Measurements from ENCODE around the gene PRAME. TPM values are rescaled to one million over a fixed set of nuclear protein-coding genes. Genes with fewer than 3 reads are reported as not detected.
A peak's percentile ranks its signal among the peaks of the same experiment; 100 is the strongest.

PRAME gene
- total RNA-seq, 1 experiment from 2014 or later = not detected

GRCh38 chr22:22547226-22547625 is 11.8 kb downstream of the PRAME start:
- no peak for DNase-seq (ENCODE audit: unreplicated experiment)
- no peak for TF ChIP-seq CTCF (IDR thresholded peaks at IDR 0.05; ENCODE audit: unreplicated experiment)
- intact Hi-C loops (cut with micrococcal nuclease) = no loop called here
- ChIA-PET CTCF (interaction anchor here (0.6 kb wide), 1 partner anchor 154 kb away, joined by 3 read pairs; no protein-coding TSS in a partner anchor), POLR2A (no interaction called here)
- Mint-ChIP-seq H3K27me3 (ENCODE audit: insufficient read depth, unreplicated experiment) (peaks cover 46% of the 10 kb centered on the region), H3K4me1 (ENCODE audit: insufficient read depth, unreplicated experiment) (no peaks in the 10 kb centered on the region), H3K36me3 (ENCODE audit: insufficient read depth, unreplicated experiment) (no peaks in the 10 kb centered on the region), H3K9me3 (ENCODE audit: unreplicated experiment) (no peaks in the 10 kb centered on the region), H3K27ac (ENCODE audit: low read depth, unreplicated experiment) (no peak overlapping the region), H3K4me3 (ENCODE audit: unreplicated experiment) (no peak overlapping the region)
- BruUV-seq (replicated peaks) = no TSS peak

- intact Hi-C loops (cut with micrococcal nuclease) = no loop called here
- no peak overlapping the region for H3K27ac Mint-ChIP-seq (ENCODE audit: low read depth, unreplicated experiment)
- TF ChIP-seq CTCF (IDR thresholded peaks at IDR 0.05; ENCODE audit: unreplicated experiment) = no peak
- peak; percentile 26 for DNase-seq (ENCODE audit: unreplicated experiment)
- POLR2A ChIA-PET = no interaction called here
- H3K4me1 Mint-ChIP-seq (ENCODE audit: insufficient read depth, unreplicated experiment) = no peaks in the 10 kb centered on the region
- CTCF ChIA-PET = interaction anchor here (0.6 kb wide), 1 partner anchor 155 kb away, joined by 3 read pairs; no protein-coding TSS in a partner anchor
- H3K4me3 Mint-ChIP-seq (ENCODE audit: unreplicated experiment) = no peak overlapping the region
- no peaks in the 10 kb centered on the region for H3K36me3 Mint-ChIP-seq (ENCODE audit: insufficient read depth, unreplicated experiment)
- BruUV-seq (replicated peaks) = no TSS peak
- H3K9me3 Mint-ChIP-seq (ENCODE audit: unreplicated experiment) = no peaks in the 10 kb centered on the region
- H3K27me3 Mint-ChIP-seq (ENCODE audit: insufficient read depth, unreplicated experiment) = peaks cover 43% of the 10 kb centered on the region
These were observed 12.6 kb downstream of the PRAME start for GRCh38 chr22:22546490-22546889.

GRCh38 chr22:22545084-22545483 is 14.0 kb downstream of the PRAME start:
- H3K9me3 Mint-ChIP-seq (ENCODE audit: unreplicated experiment) = no peaks in the 10 kb centered on the region
- ChIA-PET CTCF (interaction anchor here (0.6 to 0.8 kb wide), 6 partner anchors 28 to 303 kb away, joined by 3 to 5 read pairs (median 3); no protein-coding TSS in a partner anchor), POLR2A (no interaction called here)
- no peak overlapping the region for H3K27ac Mint-ChIP-seq (ENCODE audit: low read depth, unreplicated experiment)
- H3K27me3 Mint-ChIP-seq (ENCODE audit: insufficient read depth, unreplicated experiment) = peaks cover 29% of the 10 kb centered on the region
- no TSS peak for BruUV-seq (replicated peaks)
- no peak for DNase-seq (ENCODE audit: unreplicated experiment)
- H3K4me3 Mint-ChIP-seq (ENCODE audit: unreplicated experiment) = no peak overlapping the region
- no peaks in the 10 kb centered on the region for H3K4me1 Mint-ChIP-seq (ENCODE audit: insufficient read depth, unreplicated experiment)
- H3K36me3 Mint-ChIP-seq (ENCODE audit: insufficient read depth, unreplicated experiment) = no peaks in the 10 kb centered on the region
- intact Hi-C loops (cut with micrococcal nuclease) = no loop called here
- TF ChIP-seq CTCF (IDR thresholded peaks at IDR 0.05; ENCODE audit: unreplicated experiment) = no peak

- DNase-seq (ENCODE audit: unreplicated experiment) = no peak
- no peak for TF ChIP-seq CTCF (IDR thresholded peaks at IDR 0.05; ENCODE audit: unreplicated experiment)
- intact Hi-C loops (cut with micrococcal nuclease) = no loop called here
- no peak overlapping the region for H3K4me3 Mint-ChIP-seq (ENCODE audit: unreplicated experiment)
- peaks cover 11% of the 10 kb centered on the region for H3K27me3 Mint-ChIP-seq (ENCODE audit: insufficient read depth, unreplicated experiment)
- H3K36me3 Mint-ChIP-seq (ENCODE audit: insufficient read depth, unreplicated experiment) = no peaks in the 10 kb centered on the region
- BruUV-seq (replicated peaks) = no TSS peak
- no peak overlapping the region for H3K27ac Mint-ChIP-seq (ENCODE audit: low read depth, unreplicated experiment)
- CTCF ChIA-PET = interaction anchor here (1.1 kb wide), 1 partner anchor 231 kb away, joined by 4 read pairs; no protein-coding TSS in a partner anchor
- POLR2A ChIA-PET = no interaction called here
- no peaks in the 10 kb centered on the region for H3K9me3 Mint-ChIP-seq (ENCODE audit: unreplicated experiment)
- H3K4me1 Mint-ChIP-seq (ENCODE audit: insufficient read depth, unreplicated experiment) = no peaks in the 10 kb centered on the region
These were observed 20.7 kb downstream of the PRAME start for GRCh38 chr22:22538226-22538989.
